HG03378 (cell line): ENCODE data around the gene MTCH2.
"Not testable (repeated sequence)": the region's sequence is repeated elsewhere in the genome, so short reads cannot be mapped to it uniquely, and the experiment has no call there.

ENCODE experiments used
- ATAC-seq: cut with Tn5 transposase; IDR thresholded peaks from one replicate; pipeline ENCODE4 v1.9.1; 2021; ENCODE audit warnings: mild to moderate bottlenecking, moderate library complexity; ENCODE audit not compliant: unreplicated experiment

Gene MTCH2

DNA sequence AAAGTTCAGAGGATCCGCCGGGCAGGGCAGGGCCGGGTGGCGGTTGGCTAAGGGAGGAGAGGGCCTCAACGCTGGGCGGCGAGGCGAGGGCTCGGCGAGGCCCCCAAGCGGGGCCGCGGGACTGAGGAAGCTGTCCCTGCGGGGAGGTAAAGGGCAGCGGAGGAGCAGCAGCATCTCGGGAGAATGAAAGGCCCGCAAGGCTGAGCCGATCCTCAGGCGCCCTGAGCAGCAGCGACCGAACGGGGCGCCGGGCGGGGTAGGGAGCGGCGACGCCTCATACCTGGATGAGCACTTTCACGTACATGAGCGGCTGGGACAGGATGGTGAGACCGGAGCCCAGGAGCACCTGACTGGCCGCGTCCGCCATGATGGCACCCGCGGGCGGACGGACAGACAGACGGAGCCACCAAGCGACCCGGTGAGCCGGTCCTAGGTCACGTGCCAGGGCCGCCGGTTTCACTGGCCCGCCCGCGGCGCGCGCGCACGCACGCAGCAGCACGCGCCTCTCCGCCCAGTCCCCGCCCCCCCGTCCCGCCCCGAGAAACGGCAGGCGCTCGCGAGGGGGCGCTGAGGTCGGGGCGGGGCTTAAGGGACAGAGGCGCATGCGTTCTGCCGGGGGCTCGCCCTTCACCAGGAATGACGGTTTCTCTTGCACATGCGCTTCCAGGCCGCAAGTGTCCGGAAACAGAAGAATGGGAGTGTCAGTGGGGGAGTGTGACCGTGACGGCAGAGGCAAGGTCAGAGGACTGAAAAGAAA is at the start of gene MTCH2:
MTCH2 (minus strand) TSS at position 461 of the 757 bp plus-strand sequence; CDS start at position 367, 94 bp downstream.
- peak; percentile 91 for ATAC-seq

- ATAC-seq: no peak
Measured at GRCh38 chr11:47691979-47692378, 49.6 kb upstream of the MTCH2 start.

- ATAC-seq: no peak
Measured at GRCh38 chr11:47689480-47689879, 47.1 kb upstream of the MTCH2 start.

- ATAC-seq: no peak
Measured at GRCh38 chr11:47688991-47689390, 46.6 kb upstream of the MTCH2 start.

GRCh38 chr11:47688111-47688510 is 45.8 kb upstream of the MTCH2 start:
- ATAC-seq: no peak

- ATAC-seq: not testable (repeated sequence)
Measured at GRCh38 chr11:47686704-47687103, 44.3 kb upstream of the MTCH2 start.

GRCh38 chr11:47686151-47686550 is 43.8 kb upstream of the MTCH2 start:
- ATAC-seq: no peak

GRCh38 chr11:47675851-47676250 is 33.5 kb upstream of the MTCH2 start:
- ATAC-seq: no peak

- no peak for ATAC-seq
Measured at GRCh38 chr11:47672283-47672730, 29.9 kb upstream of the MTCH2 start.

GRCh38 chr11:47669856-47670255 is 27.5 kb upstream of the MTCH2 start:
- ATAC-seq: no peak

DNA sequence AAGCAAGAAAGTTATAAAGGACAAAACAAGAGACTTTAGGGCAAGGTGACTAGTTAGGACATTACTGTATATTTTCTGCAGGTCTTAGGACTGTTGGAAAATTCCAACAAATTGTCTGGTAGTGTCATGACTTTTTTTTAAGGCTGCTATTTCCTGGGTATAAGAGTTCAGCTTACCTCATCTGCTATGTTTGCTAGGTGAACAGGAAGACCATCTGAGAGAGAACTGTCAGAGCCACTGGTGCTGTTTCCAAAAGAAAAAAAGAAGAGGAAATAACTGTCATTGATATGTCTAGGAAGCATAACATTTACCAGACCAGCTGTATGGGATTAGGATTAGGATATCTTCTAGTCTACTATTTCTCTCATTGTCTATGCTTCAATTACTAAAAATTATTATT is 26.3 kb upstream of the MTCH2 start:
- no peak for ATAC-seq

DNA sequence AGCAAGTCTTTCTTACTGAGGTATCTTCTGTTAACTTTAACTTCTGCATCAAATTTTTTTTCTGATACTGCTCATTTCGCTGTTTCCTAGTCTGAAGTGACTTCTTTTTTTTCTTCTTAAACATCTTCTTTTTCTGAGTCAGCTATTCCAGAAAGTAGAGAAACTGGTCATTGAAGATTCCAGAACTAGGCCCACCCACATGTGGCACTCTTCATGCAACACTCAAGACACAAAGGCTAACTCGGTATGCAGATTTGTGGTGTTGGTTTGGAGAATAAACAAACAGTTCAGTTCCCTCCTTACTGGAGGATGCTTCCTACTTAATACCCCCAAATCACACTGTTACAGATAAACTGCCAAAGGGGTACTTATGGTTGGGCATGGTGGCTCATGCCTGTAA is 25.2 kb upstream of the MTCH2 start:
- no peak for ATAC-seq

- no peak for ATAC-seq
Measured at GRCh38 chr11:47667135-47667534, 24.8 kb upstream of the MTCH2 start.

DNA sequence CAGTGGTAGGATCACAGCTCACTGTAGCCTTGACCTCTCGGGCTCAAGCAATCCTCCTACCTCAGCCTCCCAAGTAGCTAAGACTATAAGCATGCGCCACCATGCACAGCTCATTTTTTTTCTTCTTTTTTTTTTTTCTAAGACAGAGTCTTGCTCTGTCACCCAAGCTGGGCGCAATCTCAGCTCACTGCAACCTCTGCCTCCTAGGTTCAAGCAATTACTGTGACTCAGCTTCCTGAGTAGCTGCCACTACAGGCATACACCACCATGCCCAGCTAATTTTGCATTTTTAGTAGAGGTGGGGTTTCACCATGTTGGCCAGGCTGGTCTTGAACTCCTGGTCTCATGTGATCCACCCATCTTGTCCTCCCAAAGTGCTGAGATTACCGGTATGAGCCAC is 22.6 kb upstream of the MTCH2 start:
- ATAC-seq: not testable (repeated sequence)

DNA sequence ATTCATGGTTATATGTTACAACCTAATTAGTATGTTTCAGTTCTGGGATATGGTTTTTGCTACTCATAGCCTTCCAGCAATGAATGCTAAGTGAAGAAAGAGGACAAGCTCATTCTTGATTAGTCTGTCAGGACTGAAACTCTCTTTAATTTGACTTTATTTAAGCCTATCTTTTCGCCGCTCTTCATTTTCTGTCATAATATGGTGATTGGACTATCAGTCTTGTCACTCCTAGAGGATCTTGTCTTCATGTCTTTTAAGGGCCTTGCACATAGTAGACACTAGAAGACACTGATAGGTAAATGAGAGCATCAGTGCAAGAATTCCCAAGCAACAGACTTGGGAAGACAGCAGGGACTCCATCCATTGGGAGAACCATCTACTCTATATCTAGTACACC is 18.9 kb upstream of the MTCH2 start:
- no peak for ATAC-seq

DNA sequence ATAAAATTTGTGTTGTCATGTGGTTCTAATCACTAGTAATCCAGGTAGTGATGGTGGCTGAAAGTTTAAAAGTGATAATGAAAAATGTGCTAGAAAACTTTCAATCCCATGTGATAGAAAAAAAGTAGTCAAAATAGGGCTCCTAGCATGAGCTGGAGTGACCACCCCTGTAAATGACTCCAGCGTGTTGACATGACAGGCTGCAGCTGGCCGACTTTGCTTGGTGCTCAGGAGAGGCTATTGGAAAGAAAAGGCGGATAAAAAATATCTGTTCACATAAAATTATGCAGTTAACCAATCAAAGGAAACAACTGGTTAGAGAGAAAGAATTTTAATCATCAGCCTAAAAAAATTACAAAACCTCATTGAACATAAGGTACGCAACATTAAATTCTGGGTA is 16.9 kb upstream of the MTCH2 start:
- no peak for ATAC-seq

DNA sequence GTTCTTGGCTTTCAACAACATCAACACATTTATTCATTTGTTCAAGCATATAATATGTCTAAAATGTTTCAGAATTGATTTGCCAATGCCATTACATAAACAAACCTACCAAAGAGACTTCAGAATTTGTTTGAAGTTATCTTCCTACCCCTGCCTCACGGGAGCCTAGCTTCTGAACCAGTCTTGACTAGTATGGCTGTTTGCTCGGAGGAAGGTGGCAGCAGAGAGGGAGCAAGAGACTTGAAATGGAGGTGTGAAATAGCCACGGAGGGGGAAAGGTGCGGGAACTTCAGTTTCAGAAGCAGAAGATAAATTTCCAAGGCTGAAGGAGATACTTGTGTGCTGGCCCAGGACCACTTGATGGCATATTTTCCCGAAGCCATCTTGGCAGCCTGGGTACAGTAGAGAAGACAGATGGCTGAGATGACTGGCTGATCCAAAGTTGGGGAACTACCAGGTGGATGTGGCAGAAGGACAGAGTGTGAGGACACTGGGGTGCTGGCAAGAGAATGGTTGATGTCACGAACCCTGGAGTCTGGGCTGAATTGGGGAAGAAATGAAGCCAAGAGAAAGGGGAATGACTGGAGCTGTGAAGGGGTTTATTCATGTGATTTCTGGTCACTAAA is 14.0 kb upstream of the MTCH2 start:
- no peak for ATAC-seq

GRCh38 chr11:47651818-47652469 is 9.6 kb upstream of the MTCH2 start:
- ATAC-seq: no peak

GRCh38 chr11:47649276-47649675 is 6.9 kb upstream of the MTCH2 start:
- no peak for ATAC-seq

- no peak for ATAC-seq
Measured at GRCh38 chr11:47646019-47646418, 3.7 kb upstream of the MTCH2 start.

GRCh38 chr11:47645500-47645899 is 3.1 kb upstream of the MTCH2 start:
- ATAC-seq: no peak

DNA sequence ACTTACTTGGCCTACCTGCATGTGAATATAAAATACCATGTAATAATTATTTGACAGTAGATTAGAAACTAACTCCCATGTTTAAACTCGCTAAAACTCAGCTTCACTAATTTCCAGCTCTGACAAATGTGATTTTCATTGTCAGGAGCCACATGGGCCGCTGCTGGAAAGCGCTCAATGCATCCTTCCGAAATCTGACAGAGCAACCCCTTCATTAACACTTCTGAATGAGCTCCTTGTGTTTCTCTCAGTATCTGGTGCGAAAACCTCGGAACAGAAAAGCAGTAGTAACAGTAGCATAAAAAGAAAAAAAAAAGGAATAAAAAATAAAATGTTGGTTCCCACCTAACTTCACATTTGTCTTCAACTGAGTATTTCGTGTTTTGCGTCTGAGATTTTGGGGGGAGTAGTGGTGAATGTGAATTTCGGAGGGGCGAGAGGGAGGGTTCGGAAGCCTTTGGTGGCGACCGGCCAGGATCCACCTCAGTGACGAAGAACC is 710 bp downstream of the MTCH2 start:
- no peak for ATAC-seq
